Measurements from ENCODE around the gene CD99L2. TPM values are rescaled to one million over a fixed set of nuclear protein-coding genes. Genes with fewer than 3 reads are reported as not detected.

Gene CD99L2
- total RNA-seq, 1 experiment from 2014 or later = 9.4 TPM

DNA sequence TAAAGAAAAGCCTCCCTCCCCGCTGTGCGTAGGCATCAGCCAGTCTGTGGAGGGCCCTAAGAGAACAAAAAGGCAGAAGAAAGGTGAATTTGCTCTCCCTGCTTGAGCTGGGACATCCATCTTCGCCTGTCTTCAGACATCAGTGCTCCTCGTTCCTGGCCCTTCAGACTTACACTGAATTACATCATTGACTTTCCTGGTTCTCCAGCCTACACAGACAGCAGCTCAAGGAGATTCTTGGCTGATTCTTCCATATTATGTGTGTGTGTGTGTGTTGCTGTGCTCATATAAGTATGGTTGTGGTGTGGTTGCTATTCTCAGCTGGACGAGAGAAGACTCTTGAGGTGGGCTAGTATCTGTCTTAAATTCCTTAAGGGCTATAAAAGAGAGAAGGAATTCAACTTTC lies 35.5 kb upstream of the CD99L2 start (continued):
- TF ChIP-seq, protein P1, sequence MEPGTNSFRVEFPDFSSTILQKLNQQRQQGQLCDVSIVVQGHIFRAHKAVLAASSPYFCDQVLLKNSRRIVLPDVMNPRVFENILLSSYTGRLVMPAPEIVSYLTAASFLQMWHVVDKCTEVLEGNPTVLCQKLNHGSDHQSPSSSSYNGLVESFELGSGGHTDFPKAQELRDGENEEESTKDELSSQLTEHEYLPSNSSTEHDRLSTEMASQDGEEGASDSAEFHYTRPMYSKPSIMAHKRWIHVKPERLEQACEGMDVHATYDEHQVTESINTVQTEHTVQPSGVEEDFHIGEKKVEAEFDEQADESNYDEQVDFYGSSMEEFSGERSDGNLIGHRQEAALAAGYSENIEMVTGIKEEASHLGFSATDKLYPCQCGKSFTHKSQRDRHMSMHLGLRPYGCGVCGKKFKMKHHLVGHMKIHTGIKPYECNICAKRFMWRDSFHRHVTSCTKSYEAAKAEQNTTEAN (CRISPR knock-in tag; IDR thresholded peaks at IDR 0.05) = no peak
- TF ChIP-seq, protein P2, sequence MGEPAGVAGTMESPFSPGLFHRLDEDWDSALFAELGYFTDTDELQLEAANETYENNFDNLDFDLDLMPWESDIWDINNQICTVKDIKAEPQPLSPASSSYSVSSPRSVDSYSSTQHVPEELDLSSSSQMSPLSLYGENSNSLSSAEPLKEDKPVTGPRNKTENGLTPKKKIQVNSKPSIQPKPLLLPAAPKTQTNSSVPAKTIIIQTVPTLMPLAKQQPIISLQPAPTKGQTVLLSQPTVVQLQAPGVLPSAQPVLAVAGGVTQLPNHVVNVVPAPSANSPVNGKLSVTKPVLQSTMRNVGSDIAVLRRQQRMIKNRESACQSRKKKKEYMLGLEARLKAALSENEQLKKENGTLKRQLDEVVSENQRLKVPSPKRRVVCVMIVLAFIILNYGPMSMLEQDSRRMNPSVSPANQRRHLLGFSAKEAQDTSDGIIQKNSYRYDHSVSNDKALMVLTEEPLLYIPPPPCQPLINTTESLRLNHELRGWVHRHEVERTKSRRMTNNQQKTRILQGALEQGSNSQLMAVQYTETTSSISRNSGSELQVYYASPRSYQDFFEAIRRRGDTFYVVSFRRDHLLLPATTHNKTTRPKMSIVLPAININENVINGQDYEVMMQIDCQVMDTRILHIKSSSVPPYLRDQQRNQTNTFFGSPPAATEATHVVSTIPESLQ (CRISPR knock-in tag; IDR thresholded peaks at IDR 0.05) = no peak
- TF ChIP-seq, protein P3, sequence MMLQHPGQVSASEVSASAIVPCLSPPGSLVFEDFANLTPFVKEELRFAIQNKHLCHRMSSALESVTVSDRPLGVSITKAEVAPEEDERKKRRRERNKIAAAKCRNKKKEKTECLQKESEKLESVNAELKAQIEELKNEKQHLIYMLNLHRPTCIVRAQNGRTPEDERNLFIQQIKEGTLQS (CRISPR knock-in tag; conservative IDR thresholded peaks at IDR 0.05) = no peak
- TF ChIP-seq ZNF232 (CRISPR knock-in tag; IDR thresholded peaks at IDR 0.05) = no peak
- TF ChIP-seq OVOL2 (CRISPR knock-in tag; IDR thresholded peaks at IDR 0.05; ENCODE audit: borderline replicate concordance) = no peak
- TF ChIP-seq TP53 (CRISPR knock-in tag; IDR thresholded peaks at IDR 0.05) = no peak

DNA sequence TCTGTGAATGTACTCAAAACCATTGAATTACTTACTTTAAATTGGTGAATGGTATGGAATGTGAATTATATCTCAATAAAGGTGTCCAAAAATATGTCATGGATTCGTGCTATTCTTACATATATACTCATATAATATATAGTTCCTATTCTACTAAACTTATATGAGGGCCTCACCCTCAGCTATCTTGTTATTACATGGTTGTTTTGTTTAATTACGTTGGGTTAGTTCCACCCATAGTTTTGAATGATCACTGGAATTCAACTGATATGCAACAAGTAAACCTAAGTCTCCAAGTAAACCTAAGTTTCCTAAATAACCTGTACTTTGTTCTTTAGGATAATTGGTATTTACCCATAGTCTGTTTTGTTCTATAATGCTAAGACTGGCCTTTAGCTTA lies 30.6 kb upstream of the CD99L2 start:
- Mint-ChIP-seq H3K27me3 (ENCODE audit: low read depth) (peaks cover 2% of the 10 kb centered on the region; the same call in 1 of the 2 replicates), H3K4me1 (peaks cover 34% of the 10 kb centered on the region), H3K9me3 (peaks cover 5% of the 10 kb centered on the region; the same call in 1 of the 2 replicates), H3K27ac (no peak overlapping the region), H3K4me3 (no peak overlapping the region), H3K36me3 (peaks cover 3% of the 10 kb centered on the region)
- POLR2A ChIA-PET = no interaction called here
- ATAC-seq (no peak), DNase-seq (ENCODE audit: low spot score) (no peak)
- TF ChIP-seq FOXK1 (CRISPR knock-in tag; IDR thresholded peaks at IDR 0.05) (no peak), ATF1 (CRISPR knock-in tag; IDR thresholded peaks at IDR 0.05) (no peak), ZBTB21 (CRISPR knock-in tag; IDR thresholded peaks at IDR 0.05; ENCODE audit: borderline replicate concordance) (no peak), NFYB (CRISPR knock-in tag; conservative IDR thresholded peaks at IDR 0.05; ENCODE audit: low read depth) (no peak), FOXP1 (CRISPR knock-in tag; IDR thresholded peaks at IDR 0.05; ENCODE audit: borderline replicate concordance) (no peak), CREB1 (CRISPR knock-in tag; IDR thresholded peaks at IDR 0.05) (no peak), GABPB1 (CRISPR knock-in tag; IDR thresholded peaks at IDR 0.05) (no peak), ETV6 (CRISPR knock-in tag; IDR thresholded peaks at IDR 0.05) (no peak), ZNF317 (CRISPR knock-in tag; IDR thresholded peaks at IDR 0.05; ENCODE audit: borderline replicate concordance, low read depth) (no peak), OVOL2 (CRISPR knock-in tag; IDR thresholded peaks at IDR 0.05; ENCODE audit: borderline replicate concordance) (no peak), RORB (CRISPR knock-in tag; IDR thresholded peaks at IDR 0.05) (no peak), SP1 (CRISPR knock-in tag; conservative IDR thresholded peaks at IDR 0.05) (no peak), ELF4 (CRISPR knock-in tag; IDR thresholded peaks at IDR 0.05; ENCODE audit: low read depth) (no peak), NR3C1 (CRISPR knock-in tag; conservative IDR thresholded peaks at IDR 0.05; ENCODE audit: low read depth) (no peak)
- TF ChIP-seq, protein P4, sequence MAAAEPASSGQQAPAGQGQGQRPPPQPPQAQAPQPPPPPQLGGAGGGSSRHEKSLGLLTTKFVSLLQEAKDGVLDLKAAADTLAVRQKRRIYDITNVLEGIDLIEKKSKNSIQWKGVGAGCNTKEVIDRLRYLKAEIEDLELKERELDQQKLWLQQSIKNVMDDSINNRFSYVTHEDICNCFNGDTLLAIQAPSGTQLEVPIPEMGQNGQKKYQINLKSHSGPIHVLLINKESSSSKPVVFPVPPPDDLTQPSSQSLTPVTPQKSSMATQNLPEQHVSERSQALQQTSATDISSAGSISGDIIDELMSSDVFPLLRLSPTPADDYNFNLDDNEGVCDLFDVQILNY (CRISPR knock-in tag; IDR thresholded peaks at IDR 0.05) = no peak
- TF ChIP-seq, protein P5, sequence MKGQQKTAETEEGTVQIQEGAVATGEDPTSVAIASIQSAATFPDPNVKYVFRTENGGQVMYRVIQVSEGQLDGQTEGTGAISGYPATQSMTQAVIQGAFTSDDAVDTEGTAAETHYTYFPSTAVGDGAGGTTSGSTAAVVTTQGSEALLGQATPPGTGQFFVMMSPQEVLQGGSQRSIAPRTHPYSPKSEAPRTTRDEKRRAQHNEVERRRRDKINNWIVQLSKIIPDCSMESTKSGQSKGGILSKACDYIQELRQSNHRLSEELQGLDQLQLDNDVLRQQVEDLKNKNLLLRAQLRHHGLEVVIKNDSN (CRISPR knock-in tag; IDR thresholded peaks at IDR 0.05) = no peak
- TF ChIP-seq, protein P2 (CRISPR knock-in tag; IDR thresholded peaks at IDR 0.05) = no peak
- TF ChIP-seq, protein P6, sequence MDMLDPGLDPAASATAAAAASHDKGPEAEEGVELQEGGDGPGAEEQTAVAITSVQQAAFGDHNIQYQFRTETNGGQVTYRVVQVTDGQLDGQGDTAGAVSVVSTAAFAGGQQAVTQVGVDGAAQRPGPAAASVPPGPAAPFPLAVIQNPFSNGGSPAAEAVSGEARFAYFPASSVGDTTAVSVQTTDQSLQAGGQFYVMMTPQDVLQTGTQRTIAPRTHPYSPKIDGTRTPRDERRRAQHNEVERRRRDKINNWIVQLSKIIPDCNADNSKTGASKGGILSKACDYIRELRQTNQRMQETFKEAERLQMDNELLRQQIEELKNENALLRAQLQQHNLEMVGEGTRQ (CRISPR knock-in tag; IDR thresholded peaks at IDR 0.05) = no peak
- TF ChIP-seq, protein P7, sequence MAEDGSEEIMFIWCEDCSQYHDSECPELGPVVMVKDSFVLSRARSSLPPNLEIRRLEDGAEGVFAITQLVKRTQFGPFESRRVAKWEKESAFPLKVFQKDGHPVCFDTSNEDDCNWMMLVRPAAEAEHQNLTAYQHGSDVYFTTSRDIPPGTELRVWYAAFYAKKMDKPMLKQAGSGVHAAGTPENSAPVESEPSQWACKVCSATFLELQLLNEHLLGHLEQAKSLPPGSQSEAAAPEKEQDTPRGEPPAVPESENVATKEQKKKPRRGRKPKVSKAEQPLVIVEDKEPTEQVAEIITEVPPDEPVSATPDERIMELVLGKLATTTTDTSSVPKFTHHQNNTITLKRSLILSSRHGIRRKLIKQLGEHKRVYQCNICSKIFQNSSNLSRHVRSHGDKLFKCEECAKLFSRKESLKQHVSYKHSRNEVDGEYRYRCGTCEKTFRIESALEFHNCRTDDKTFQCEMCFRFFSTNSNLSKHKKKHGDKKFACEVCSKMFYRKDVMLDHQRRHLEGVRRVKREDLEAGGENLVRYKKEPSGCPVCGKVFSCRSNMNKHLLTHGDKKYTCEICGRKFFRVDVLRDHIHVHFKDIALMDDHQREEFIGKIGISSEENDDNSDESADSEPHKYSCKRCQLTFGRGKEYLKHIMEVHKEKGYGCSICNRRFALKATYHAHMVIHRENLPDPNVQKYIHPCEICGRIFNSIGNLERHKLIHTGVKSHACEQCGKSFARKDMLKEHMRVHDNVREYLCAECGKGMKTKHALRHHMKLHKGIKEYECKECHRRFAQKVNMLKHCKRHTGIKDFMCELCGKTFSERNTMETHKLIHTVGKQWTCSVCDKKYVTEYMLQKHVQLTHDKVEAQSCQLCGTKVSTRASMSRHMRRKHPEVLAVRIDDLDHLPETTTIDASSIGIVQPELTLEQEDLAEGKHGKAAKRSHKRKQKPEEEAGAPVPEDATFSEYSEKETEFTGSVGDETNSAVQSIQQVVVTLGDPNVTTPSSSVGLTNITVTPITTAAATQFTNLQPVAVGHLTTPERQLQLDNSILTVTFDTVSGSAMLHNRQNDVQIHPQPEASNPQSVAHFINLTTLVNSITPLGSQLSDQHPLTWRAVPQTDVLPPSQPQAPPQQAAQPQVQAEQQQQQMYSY (CRISPR knock-in tag; IDR thresholded peaks at IDR 0.05) = no peak
- TF ChIP-seq, protein P8, sequence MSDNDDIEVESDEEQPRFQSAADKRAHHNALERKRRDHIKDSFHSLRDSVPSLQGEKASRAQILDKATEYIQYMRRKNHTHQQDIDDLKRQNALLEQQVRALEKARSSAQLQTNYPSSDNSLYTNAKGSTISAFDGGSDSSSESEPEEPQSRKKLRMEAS (CRISPR knock-in tag; IDR thresholded peaks at IDR 0.05) = no peak
- CTCF ChIA-PET = no interaction called here
